ENCODE measurements around the gene HMCES.
"Not testable (repeated sequence)": the region's sequence is repeated elsewhere in the genome, so short reads cannot be mapped to it uniquely, and the experiment has no call there.

Gene HMCES

GRCh38 chr3:129257609-129258008 lies 21.1 kb upstream of the HMCES start:
- DNase-seq (ENCODE audit: low read depth, low spot score) = no peak

GRCh38 chr3:129259612-129260477 lies 18.8 kb upstream of the HMCES start:
- DNase-seq (ENCODE audit: low read depth, low spot score) = no peak

GRCh38 chr3:129260606-129261005 lies 18.1 kb upstream of the HMCES start:
- DNase-seq (ENCODE audit: low read depth, low spot score) = no peak

GRCh38 chr3:129261894-129262293 lies 16.8 kb upstream of the HMCES start:
- no peak for DNase-seq (ENCODE audit: low read depth, low spot score)

GRCh38 chr3:129263161-129263910 lies 15.3 kb upstream of the HMCES start:
- DNase-seq (ENCODE audit: low read depth, low spot score) = no peak

- DNase-seq (ENCODE audit: low read depth, low spot score) = not testable (repeated sequence)
These were observed 13.7 kb upstream of the HMCES start for GRCh38 chr3:129264994-129265393.

GRCh38 chr3:129266651-129267050 lies 12.0 kb upstream of the HMCES start:
- DNase-seq (ENCODE audit: low read depth, low spot score) = no peak

GRCh38 chr3:129268396-129268795 lies 10.3 kb upstream of the HMCES start:
- no peak for DNase-seq (ENCODE audit: low read depth, low spot score)

GRCh38 chr3:129271674-129272073 lies 7.0 kb upstream of the HMCES start:
- no peak for DNase-seq (ENCODE audit: low read depth, low spot score)

GRCh38 chr3:129276385-129276784 lies 2.3 kb upstream of the HMCES start:
- no peak for DNase-seq (ENCODE audit: low read depth, low spot score)

- DNase-seq (ENCODE audit: low read depth, low spot score) = no peak
These were observed 820 bp upstream of the HMCES start for GRCh38 chr3:129277829-129278271.

GRCh38 chr3:129278966-129279906 lies 566 bp downstream of the HMCES start:
- DNase-seq (ENCODE audit: low read depth, low spot score) = no peak

- DNase-seq (ENCODE audit: low read depth, low spot score) = no peak
These were observed 1.5 kb downstream of the HMCES start for GRCh38 chr3:129280183-129280582.

GRCh38 chr3:129281726-129282125 lies 3.1 kb downstream of the HMCES start:
- DNase-seq (ENCODE audit: low read depth, low spot score) = no peak

GRCh38 chr3:129282727-129283327 lies 4.2 kb downstream of the HMCES start:
- DNase-seq (ENCODE audit: low read depth, low spot score) = no peak

- DNase-seq (ENCODE audit: low read depth, low spot score) = no peak
These were observed 7.4 kb downstream of the HMCES start for GRCh38 chr3:129286081-129286480.

GRCh38 chr3:129288446-129288845 lies 9.8 kb downstream of the HMCES start:
- DNase-seq (ENCODE audit: low read depth, low spot score) = no peak

GRCh38 chr3:129289201-129289921 lies 10.7 kb downstream of the HMCES start:
- DNase-seq (ENCODE audit: low read depth, low spot score) = no peak

GRCh38 chr3:129291236-129291886 lies 12.7 kb downstream of the HMCES start:
- DNase-seq (ENCODE audit: low read depth, low spot score) = no peak

- no peak for DNase-seq (ENCODE audit: low read depth, low spot score)
These were observed 16.6 kb downstream of the HMCES start for GRCh38 chr3:129295286-129295685.

All from brain pericyte (primary cell).